Activated B cell treated with CpG ODN at 0.5 μM for 24 hours (primary cell): ENCODE data around the gene HELZ. TPM values are rescaled to one million over a fixed set of nuclear protein-coding genes. Genes with fewer than 3 reads are reported as not detected.

Experiments
- ATAC-seq: fragments of 200-7000 bp; cut with Tn5 transposase; one replicate; pipeline ENCODE4 v1.10.0; 2021; ENCODE audit warnings: low read depth, mild to moderate bottlenecking, moderate library complexity
- CTCF ChIA-PET: fragments of 350-600 bp; sonication (Branson Sonifier 250); formaldehyde crosslinking; loops from one replicate; lab custom pipeline; 2021; ENCODE audit warnings: antibody characterized with exemption; lab: Charles Lee
- POLR2A ChIA-PET: fragments of 350-600 bp; sonication (Branson Sonifier 250); formaldehyde crosslinking; loops from one replicate; lab custom pipeline; 2021; ENCODE audit warnings: antibody characterized with exemption; lab: Charles Lee
- DNase-seq: peaks from one replicate; pipeline ENCODE4 v3.0.0; 2022
- H3K27ac Mint-ChIP-seq: one replicate; pipeline ENCODE4 v1.8.0; 2020; ENCODE audit warnings: mixed read lengths
- H3K27me3 Mint-ChIP-seq: one replicate; pipeline ENCODE4 v1.8.0; 2021; ENCODE audit warnings: mixed read lengths
- H3K36me3 Mint-ChIP-seq: one replicate; pipeline ENCODE4 v1.8.0; 2021; ENCODE audit warnings: low read depth, mixed read lengths
- H3K4me1 Mint-ChIP-seq: one replicate; pipeline ENCODE4 v1.8.0; 2021; ENCODE audit warnings: mixed read lengths
- H3K4me3 Mint-ChIP-seq: one replicate; pipeline ENCODE4 v1.8.0; 2020; ENCODE audit warnings: mild to moderate bottlenecking, mixed read lengths
- H3K9me3 Mint-ChIP-seq: one replicate; pipeline ENCODE4 v1.8.0; 2020; ENCODE audit warnings: mixed read lengths
- CTCF ChIP-seq: fragments of 200-600 bp; IDR thresholded peaks from one replicate; pipeline ENCODE4 v1.8.0; 2022; ENCODE audit warnings: antibody characterized with exemption, mild to moderate bottlenecking
- intact Hi-C: fragments of 100-400 bp; cut with micrococcal nuclease; formaldehyde crosslinking; loops from one replicate; pipeline ENCODE4 v1.15.1; 2024
- total RNA-seq: library from RNA; stranded (reverse); gene quantifications from 2 replicates; pipeline ENCODE4 v1.2.3, GENCODE V29; 2022

HELZ gene
- total RNA-seq, 1 donor from 2014 or later: 69.7 TPM

- intact Hi-C loops: no loop called here
- peaks cover 5% of the 10 kb centered on the region for H3K36me3 Mint-ChIP-seq
- POLR2A ChIA-PET: no interaction called here
Observed at GRCh38 chr17:67047382-67047781, 197.6 kb downstream of the HELZ start.

GRCh38 chr17:67046398-67046797 is 198.6 kb downstream of the HELZ start:
- DNase-seq (no peak), ATAC-seq (no peak)
- Mint-ChIP-seq H3K27ac (no peak overlapping the region), H3K4me1 (no peaks in the 10 kb centered on the region), H3K36me3 (peaks cover 5% of the 10 kb centered on the region), H3K9me3 (peaks cover 23% of the 10 kb centered on the region), H3K27me3 (no peaks in the 10 kb centered on the region), H3K4me3 (no peak overlapping the region)
- TF ChIP-seq CTCF: no peak
- intact Hi-C loops: no loop called here
- POLR2A ChIA-PET: no interaction called here
- CTCF ChIA-PET: no interaction called here

More at GRCh38 chr17:67047382-67047781, 197.6 kb downstream of the HELZ start:
- Mint-ChIP-seq H3K9me3 (peaks cover 23% of the 10 kb centered on the region), H3K27ac (no peak overlapping the region), H3K27me3 (no peaks in the 10 kb centered on the region), H3K4me1 (no peaks in the 10 kb centered on the region), H3K4me3 (no peak overlapping the region)
- no peak for ATAC-seq
- no peak for TF ChIP-seq CTCF
- no peak for DNase-seq
- CTCF ChIA-PET: no interaction called here

- Mint-ChIP-seq H3K36me3 (peaks cover 5% of the 10 kb centered on the region), H3K27ac (no peak overlapping the region), H3K27me3 (peaks cover 3% of the 10 kb centered on the region), H3K4me1 (no peaks in the 10 kb centered on the region), H3K4me3 (no peak overlapping the region), H3K9me3 (peaks cover 23% of the 10 kb centered on the region)
- TF ChIP-seq CTCF: no peak
- intact Hi-C loops: no loop called here
- POLR2A ChIA-PET: no interaction called here
- CTCF ChIA-PET: no interaction called here
- DNase-seq (no peak), ATAC-seq (no peak)
Observed at GRCh38 chr17:67044940-67045339, 200.1 kb downstream of the HELZ start.

- TF ChIP-seq CTCF: no peak
- intact Hi-C loops: no loop called here
- no peak for DNase-seq
- Mint-ChIP-seq H3K36me3 (peaks cover 5% of the 10 kb centered on the region), H3K27ac (no peak within 1 kb of the TSS), H3K27me3 (peaks cover 3% of the 10 kb centered on the region), H3K9me3 (peaks cover 22% of the 10 kb centered on the region), H3K4me3 (no peak within 1 kb of the TSS), H3K4me1 (no peaks in the 10 kb centered on the region)
- ATAC-seq: no peak
- ChIA-PET POLR2A (no interaction called here), CTCF (no interaction called here)
Observed at GRCh38 chr17:67044016-67044772, 200.8 kb downstream of the HELZ start, which contains the start of gene CACNG1. TSS of gene CACNG1 (plus strand) at chr17:67044554. CDS start at chr17:67044661, 107 bp downstream.

GRCh38 chr17:67043283-67043682 is 201.7 kb downstream of the HELZ start:
- intact Hi-C loops: no loop called here
- Mint-ChIP-seq H3K9me3 (peaks cover 13% of the 10 kb centered on the region), H3K27ac (no peak overlapping the region), H3K4me1 (no peaks in the 10 kb centered on the region), H3K27me3 (peaks cover 5% of the 10 kb centered on the region), H3K36me3 (no peaks in the 10 kb centered on the region), H3K4me3 (no peak overlapping the region)
- no peak for TF ChIP-seq CTCF
- ATAC-seq: no peak
- ChIA-PET CTCF (no interaction called here), POLR2A (no interaction called here)
- no peak for DNase-seq
